Liver (tissue), 9 donors: ENCODE measurements around the gene JPT1. TPM values are rescaled to one million over a fixed set of nuclear protein-coding genes. Genes with fewer than 3 reads are reported as not detected.

ENCODE experiments used
- DNase-seq: peaks from one replicate; pipeline ENCODE4 v3.0.0-alpha.2; 2017; ENCODE audit warnings: low spot score
- H3K27ac ChIP-seq, 2 donors: one replicate each; pipeline ENCODE4 v1.7.0; 2013; ENCODE audit warnings: inconsistent platforms in 2 of 2, low read length in 2 of 2, control low read depth in 1 of 2, low read depth in 1 of 2, mild to moderate bottlenecking in 1 of 2
- H3K27me3 ChIP-seq, 4 donors: one replicate each; pipeline versions ENCODE4 v1.6.1 to v1.7.0; 2013; ENCODE audit warnings: low read length in 3 of 4, inconsistent platforms in 1 of 4, mild to moderate bottlenecking in 1 of 4, moderate library complexity in 1 of 4; ENCODE audit not compliant: control insufficient read depth in 4 of 4, insufficient read depth in 4 of 4
- H3K36me3 ChIP-seq, 4 donors: one replicate each; pipeline versions ENCODE4 v1.6.1 to v1.7.0; 2013; ENCODE audit warnings: low read length in 3 of 4, mild to moderate bottlenecking in 3 of 4, low read depth in 1 of 4, moderate library complexity in 1 of 4; ENCODE audit not compliant: control insufficient read depth in 4 of 4, insufficient read depth in 3 of 4
- H3K4me1 ChIP-seq, 4 donors: one replicate each; pipeline versions ENCODE4 v1.6.1 to v1.7.0; 2013; ENCODE audit warnings: low read length in 3 of 4, mild to moderate bottlenecking in 3 of 4, moderate library complexity in 1 of 4; ENCODE audit not compliant: control insufficient read depth in 4 of 4, insufficient read depth in 4 of 4
- H3K4me3 ChIP-seq, 3 donors: one replicate each; pipeline versions ENCODE4 v1.6.1 to v1.7.0; 2013; ENCODE audit warnings: low read length in 3 of 3, control low read depth in 1 of 3, low read depth in 1 of 3, mild to moderate bottlenecking in 1 of 3
- H3K9ac ChIP-seq, 2 donors: one replicate each; pipeline ENCODE4 v1.7.0; 2013; ENCODE audit warnings: low read length in 2 of 2, mild to moderate bottlenecking in 2 of 2, moderate library complexity in 2 of 2, control low read depth in 1 of 2, low read depth in 1 of 2
- H3K9me3 ChIP-seq, 4 donors: one replicate each; pipeline versions ENCODE4 v1.6.1 to v1.7.0; 2013; ENCODE audit warnings: low read length in 3 of 4; ENCODE audit not compliant: control insufficient read depth in 4 of 4
- EGR1 ChIP-seq, 2 donors: IDR thresholded peaks; 2 replicates each; pipeline ENCODE4 v1.6.1; 2016 to 2018; ENCODE audit warnings: antibody characterized with exemption in 2 of 2, low read depth in 2 of 2
- FOXA1 ChIP-seq: IDR thresholded peaks from 2 replicates; pipeline ENCODE4 v1.6.1; 2016; ENCODE audit warnings: antibody characterized with exemption
- FOXA2 ChIP-seq: IDR thresholded peaks from 2 replicates; pipeline ENCODE4 v1.6.1; 2016; ENCODE audit warnings: antibody characterized with exemption
- GABPA ChIP-seq, 2 donors: IDR thresholded peaks in 1 of 2; conservative IDR thresholded peaks in 1 of 2; 2 replicates each; pipeline ENCODE4 v1.6.1; 2016; ENCODE audit warnings: antibody characterized with exemption in 2 of 2, mild to moderate bottlenecking in 1 of 2, moderate library complexity in 1 of 2
- HNF4A ChIP-seq, 2 donors: conservative IDR thresholded peaks; 2 replicates each; pipeline ENCODE4 v1.6.1; 2016; ENCODE audit warnings: antibody characterized with exemption in 2 of 2, mild to moderate bottlenecking in 2 of 2
- HNF4G ChIP-seq: IDR thresholded peaks from 2 replicates; pipeline ENCODE4 v1.6.1; 2016; ENCODE audit warnings: antibody characterized with exemption
- JUND ChIP-seq, 2 donors: IDR thresholded peaks; 2 replicates each; pipeline ENCODE4 v1.6.1; 2016; ENCODE audit warnings: antibody characterized with exemption in 2 of 2
- MAX ChIP-seq: IDR thresholded peaks from 2 replicates; pipeline ENCODE4 v1.6.1; 2016; ENCODE audit warnings: antibody characterized with exemption
- RAD21 ChIP-seq, 2 donors: IDR thresholded peaks; 2 replicates each; pipeline ENCODE4 v1.6.1; 2016; ENCODE audit warnings: antibody characterized with exemption in 2 of 2, mild to moderate bottlenecking in 2 of 2
- RXRA ChIP-seq, 2 donors: IDR thresholded peaks; 2 replicates each; pipeline ENCODE4 v1.6.1; 2017 to 2018; ENCODE audit warnings: antibody characterized with exemption in 2 of 2, mild to moderate bottlenecking in 1 of 2
- SP1 ChIP-seq: IDR thresholded peaks from 2 replicates; pipeline ENCODE4 v1.6.1; 2018; ENCODE audit warnings: antibody characterized with exemption, mild to moderate bottlenecking
- TAF1 ChIP-seq: conservative IDR thresholded peaks from 2 replicates; pipeline ENCODE4 v1.6.1; 2016; ENCODE audit warnings: antibody characterized with exemption, mild to moderate bottlenecking
- YY1 ChIP-seq: IDR thresholded peaks from 2 replicates; pipeline ENCODE4 v1.6.1; 2016; ENCODE audit warnings: antibody characterized with exemption, mild to moderate bottlenecking
- WGBS: extraction: QIAGEN DNeasy Blood & Tissue Kit; methylation state at CpG from one replicate; pipeline ENCODE4 v1.1.7; 2013; 5-methylcytosine and 5-hydroxymethylcytosine counted together
- polyA plus RNA-seq, 2 donors: library from polyadenylated mRNA; stranded (reverse) in 1 of 2; unstranded in 1 of 2; fragments of 200-250 nt in 1 of 2; fragments of >200 nt in 1 of 2; fragmentation: Nextera tagmentation in 1 of 2; extraction: Ambion mirVana in 1 of 2; gene quantifications; one replicate each; pipeline versions ENCODE4 v1.2.1 to v1.2.3, GENCODE V29; 2013 to 2015
- total RNA-seq, 2 donors: library from RNA; depleted of rRNA; stranded (reverse); fragments of >200 nt; gene quantifications; one replicate each; pipeline ENCODE4 v1.2.3, GENCODE V29; 2014
- TF ChIP-seq, protein P1 (sequence below): IDR thresholded peaks from 2 replicates; pipeline ENCODE4 v1.6.1; 2016; ENCODE audit warnings: antibody characterized with exemption
- TF ChIP-seq, protein P2 (sequence below): fragments of 150-350 bp; IDR thresholded peaks from 2 replicates; pipeline ENCODE4 v1.5.1; 2017; ENCODE audit warnings: improper control_type of control experiment, low read depth, low read length; ENCODE audit not compliant: missing input control
- TF ChIP-seq, protein P3 (sequence below): IDR thresholded peaks from 2 replicates; pipeline ENCODE4 v1.6.1; 2016; ENCODE audit warnings: antibody characterized with exemption
- donor health status: healthy.
- donor health status: healthy.
- donor health status: healthy.
- donor health status: healthy.
- donor health status: healthy.

JPT1 gene
- total and polyA plus RNA-seq, 4 donors = 20.5 to 47.8 (median 43.9) TPM

GRCh38 chr17:75103601-75104554, 50.4 kb downstream of the JPT1 start:
- H3K36me3 ChIP-seq = peaks cover 0 to 3% (median 0%) of the 10 kb centered on the region in 4 donors
- no peak overlapping the region for H3K4me3 ChIP-seq
- no peaks in the 10 kb centered on the region for H3K9me3 ChIP-seq
- peaks cover 0 to 1% (median under 1%) of the 10 kb centered on the region in 4 donors for H3K4me1 ChIP-seq
- H3K27me3 ChIP-seq = no peaks in the 10 kb centered on the region
- DNase-seq = no peak
- TF ChIP-seq FOXA1 (no peak), GABPA (IDR thresholded peaks at IDR 0.05 in 1 of 2, conservative IDR thresholded peaks at IDR 0.05 in 1 of 2) (no peak), HNF4A (conservative IDR thresholded peaks at IDR 0.05) (no peak), TAF1 (no peak)
- TF ChIP-seq, protein P1, sequence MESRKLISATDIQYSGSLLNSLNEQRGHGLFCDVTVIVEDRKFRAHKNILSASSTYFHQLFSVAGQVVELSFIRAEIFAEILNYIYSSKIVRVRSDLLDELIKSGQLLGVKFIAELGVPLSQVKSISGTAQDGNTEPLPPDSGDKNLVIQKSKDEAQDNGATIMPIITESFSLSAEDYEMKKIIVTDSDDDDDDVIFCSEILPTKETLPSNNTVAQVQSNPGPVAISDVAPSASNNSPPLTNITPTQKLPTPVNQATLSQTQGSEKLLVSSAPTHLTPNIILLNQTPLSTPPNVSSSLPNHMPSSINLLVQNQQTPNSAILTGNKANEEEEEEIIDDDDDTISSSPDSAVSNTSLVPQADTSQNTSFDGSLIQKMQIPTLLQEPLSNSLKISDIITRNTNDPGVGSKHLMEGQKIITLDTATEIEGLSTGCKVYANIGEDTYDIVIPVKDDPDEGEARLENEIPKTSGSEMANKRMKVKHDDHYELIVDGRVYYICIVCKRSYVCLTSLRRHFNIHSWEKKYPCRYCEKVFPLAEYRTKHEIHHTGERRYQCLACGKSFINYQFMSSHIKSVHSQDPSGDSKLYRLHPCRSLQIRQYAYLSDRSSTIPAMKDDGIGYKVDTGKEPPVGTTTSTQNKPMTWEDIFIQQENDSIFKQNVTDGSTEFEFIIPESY = no peak
- no peak overlapping the region for H3K27ac ChIP-seq
- WGBS = 91% methylated on average over 14 of the region's 14 CpGs
- H3K9ac ChIP-seq = no peak overlapping the region

DNA sequence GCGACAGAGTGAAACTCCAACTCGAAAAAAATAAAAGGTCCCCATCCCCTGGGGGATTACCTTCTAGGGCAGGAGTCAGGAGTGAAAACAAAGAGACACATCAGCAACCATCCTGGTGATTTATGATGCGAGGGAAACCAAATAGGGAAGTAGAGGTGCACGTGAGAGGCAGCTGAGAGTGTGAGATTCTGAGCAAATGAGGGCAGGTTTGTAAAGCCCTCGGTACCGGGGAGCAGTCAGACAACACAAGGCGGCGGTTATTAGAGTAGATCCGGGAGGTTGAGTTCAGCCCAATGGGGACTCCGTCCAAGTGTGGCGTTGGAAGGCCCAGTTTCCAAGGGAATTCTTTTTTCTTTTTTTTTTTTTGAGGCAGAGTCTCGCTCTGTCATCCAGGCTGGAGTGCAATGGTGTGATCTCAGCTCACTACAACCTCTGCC, 51.9 kb downstream of the JPT1 start:
- no peak for DNase-seq
- Histone ChIP-seq H3K9me3 (no peaks in the 10 kb centered on the region), H3K4me3 (no peak overlapping the region), H3K9ac (no peak overlapping the region), H3K27me3 (no peaks in the 10 kb centered on the region), H3K27ac (no peak overlapping the region), H3K36me3 (peaks cover 0 to 3% (median 0%) of the 10 kb centered on the region in 4 donors), H3K4me1 (no peaks in the 10 kb centered on the region)
- TF ChIP-seq, protein P2, sequence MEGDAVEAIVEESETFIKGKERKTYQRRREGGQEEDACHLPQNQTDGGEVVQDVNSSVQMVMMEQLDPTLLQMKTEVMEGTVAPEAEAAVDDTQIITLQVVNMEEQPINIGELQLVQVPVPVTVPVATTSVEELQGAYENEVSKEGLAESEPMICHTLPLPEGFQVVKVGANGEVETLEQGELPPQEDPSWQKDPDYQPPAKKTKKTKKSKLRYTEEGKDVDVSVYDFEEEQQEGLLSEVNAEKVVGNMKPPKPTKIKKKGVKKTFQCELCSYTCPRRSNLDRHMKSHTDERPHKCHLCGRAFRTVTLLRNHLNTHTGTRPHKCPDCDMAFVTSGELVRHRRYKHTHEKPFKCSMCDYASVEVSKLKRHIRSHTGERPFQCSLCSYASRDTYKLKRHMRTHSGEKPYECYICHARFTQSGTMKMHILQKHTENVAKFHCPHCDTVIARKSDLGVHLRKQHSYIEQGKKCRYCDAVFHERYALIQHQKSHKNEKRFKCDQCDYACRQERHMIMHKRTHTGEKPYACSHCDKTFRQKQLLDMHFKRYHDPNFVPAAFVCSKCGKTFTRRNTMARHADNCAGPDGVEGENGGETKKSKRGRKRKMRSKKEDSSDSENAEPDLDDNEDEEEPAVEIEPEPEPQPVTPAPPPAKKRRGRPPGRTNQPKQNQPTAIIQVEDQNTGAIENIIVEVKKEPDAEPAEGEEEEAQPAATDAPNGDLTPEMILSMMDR = no peak
- TF ChIP-seq YY1 (no peak), RAD21 (IDR thresholded peaks at IDR 0.05) (no peak), GABPA (IDR thresholded peaks at IDR 0.05 in 1 of 2, conservative IDR thresholded peaks at IDR 0.05 in 1 of 2) (no peak)
- WGBS = 76% methylated on average over 12 of the region's 12 CpGs

GRCh38 chr17:75099881-75100595, 54.3 kb downstream of the JPT1 start:
- H3K27me3 ChIP-seq = no peaks in the 10 kb centered on the region
- H3K4me1 ChIP-seq = peaks cover 0 to 4% (median 1%) of the 10 kb centered on the region in 4 donors
- no peaks in the 10 kb centered on the region for H3K9me3 ChIP-seq
- H3K9ac ChIP-seq = no peak overlapping the region
- no peak for DNase-seq
- H3K36me3 ChIP-seq = peaks cover 0 to 3% (median 0%) of the 10 kb centered on the region in 4 donors
- H3K4me3 ChIP-seq = no peak overlapping the region
- TF ChIP-seq SP1 (no peak), GABPA (IDR thresholded peaks at IDR 0.05 in 1 of 2, conservative IDR thresholded peaks at IDR 0.05 in 1 of 2) (no peak), TAF1 (no peak), YY1 (no peak), EGR1 (IDR thresholded peaks at IDR 0.05; ENCODE audit: low read depth in 2 of 2) (no peak), RXRA (IDR thresholded peaks at IDR 0.05) (no peak), HNF4G (no peak), JUND (IDR thresholded peaks at IDR 0.05) (no peak), FOXA2 (no peak), FOXA1 (no peak), MAX (no peak)
- TF ChIP-seq, protein P1 = no peak
- TF ChIP-seq, protein P3, sequence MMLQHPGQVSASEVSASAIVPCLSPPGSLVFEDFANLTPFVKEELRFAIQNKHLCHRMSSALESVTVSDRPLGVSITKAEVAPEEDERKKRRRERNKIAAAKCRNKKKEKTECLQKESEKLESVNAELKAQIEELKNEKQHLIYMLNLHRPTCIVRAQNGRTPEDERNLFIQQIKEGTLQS = no peak
- 97% methylated on average over 31 of the region's 31 CpGs for WGBS
- no peak overlapping the region for H3K27ac ChIP-seq
